Measurements from ENCODE around the gene NGLY1.

The NGLY1 gene, protein sequence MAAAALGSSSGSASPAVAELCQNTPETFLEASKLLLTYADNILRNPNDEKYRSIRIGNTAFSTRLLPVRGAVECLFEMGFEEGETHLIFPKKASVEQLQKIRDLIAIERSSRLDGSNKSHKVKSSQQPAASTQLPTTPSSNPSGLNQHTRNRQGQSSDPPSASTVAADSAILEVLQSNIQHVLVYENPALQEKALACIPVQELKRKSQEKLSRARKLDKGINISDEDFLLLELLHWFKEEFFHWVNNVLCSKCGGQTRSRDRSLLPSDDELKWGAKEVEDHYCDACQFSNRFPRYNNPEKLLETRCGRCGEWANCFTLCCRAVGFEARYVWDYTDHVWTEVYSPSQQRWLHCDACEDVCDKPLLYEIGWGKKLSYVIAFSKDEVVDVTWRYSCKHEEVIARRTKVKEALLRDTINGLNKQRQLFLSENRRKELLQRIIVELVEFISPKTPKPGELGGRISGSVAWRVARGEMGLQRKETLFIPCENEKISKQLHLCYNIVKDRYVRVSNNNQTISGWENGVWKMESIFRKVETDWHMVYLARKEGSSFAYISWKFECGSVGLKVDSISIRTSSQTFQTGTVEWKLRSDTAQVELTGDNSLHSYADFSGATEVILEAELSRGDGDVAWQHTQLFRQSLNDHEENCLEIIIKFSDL

DNA sequence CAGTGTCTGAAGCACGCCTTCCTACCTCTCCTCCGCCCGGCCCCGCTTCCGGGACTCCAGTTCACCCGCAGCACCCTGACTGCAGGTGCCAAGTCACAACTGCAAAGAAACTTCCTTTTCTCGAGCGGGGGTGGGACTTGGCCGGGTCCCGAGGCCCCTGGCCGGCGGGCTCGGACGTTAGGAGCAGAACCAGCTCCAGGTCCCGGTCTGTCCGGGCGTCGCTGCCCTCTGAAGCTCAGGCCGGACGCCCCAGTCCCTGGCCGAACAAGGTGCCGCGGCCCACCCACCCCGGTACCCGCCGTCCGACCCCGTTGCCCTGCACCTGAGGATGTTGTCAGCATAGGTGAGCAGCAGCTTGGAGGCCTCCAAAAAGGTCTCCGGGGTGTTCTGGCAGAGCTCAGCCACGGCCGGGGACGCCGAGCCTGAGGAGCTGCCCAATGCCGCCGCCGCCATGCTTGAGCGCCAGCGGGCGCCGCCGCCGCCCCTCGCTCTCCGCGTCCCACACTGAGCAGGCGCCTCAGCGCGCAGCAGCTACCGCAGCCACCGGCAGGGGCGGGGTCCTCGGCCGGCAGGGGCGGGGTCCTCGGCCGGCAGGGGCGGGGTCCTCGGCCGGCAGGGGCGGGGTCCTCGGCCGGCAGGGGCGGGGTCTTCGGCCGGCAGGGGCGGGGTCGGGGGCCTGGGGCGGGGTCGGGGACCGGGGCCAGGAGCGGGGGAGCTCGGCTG, at the start of gene NGLY1:
Gene NGLY1, minus strand, starts transcription at position 506 of the 723 bp plus-strand sequence. Its CDS starts 53 bp downstream, at position 453.
- peak; percentile 69 to 73 for DNase-seq (ENCODE audit: low read depth in 2 of 2)

DNA sequence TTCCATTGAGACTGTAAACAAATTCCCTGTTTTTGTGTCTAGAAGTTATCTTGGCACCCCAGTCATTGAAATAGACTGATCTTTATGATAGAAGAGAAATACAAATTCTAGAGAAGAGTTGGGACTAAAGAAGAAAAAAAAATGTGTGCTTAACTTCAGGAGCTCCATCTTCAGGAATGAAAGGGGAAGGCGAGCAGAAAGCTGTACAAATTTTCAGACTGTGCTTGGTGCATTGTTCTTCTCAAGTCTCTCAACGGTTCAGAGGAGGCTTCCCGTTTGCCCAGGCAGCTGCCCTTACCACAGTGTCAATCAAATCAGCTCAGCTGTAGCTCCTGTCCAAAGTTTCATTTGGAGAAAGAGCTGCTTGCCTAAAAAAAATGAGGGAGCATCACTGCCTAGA, 48.3 kb upstream of the NGLY1 start:
- DNase-seq (ENCODE audit: low read depth in 2 of 2) = no peak

DNA sequence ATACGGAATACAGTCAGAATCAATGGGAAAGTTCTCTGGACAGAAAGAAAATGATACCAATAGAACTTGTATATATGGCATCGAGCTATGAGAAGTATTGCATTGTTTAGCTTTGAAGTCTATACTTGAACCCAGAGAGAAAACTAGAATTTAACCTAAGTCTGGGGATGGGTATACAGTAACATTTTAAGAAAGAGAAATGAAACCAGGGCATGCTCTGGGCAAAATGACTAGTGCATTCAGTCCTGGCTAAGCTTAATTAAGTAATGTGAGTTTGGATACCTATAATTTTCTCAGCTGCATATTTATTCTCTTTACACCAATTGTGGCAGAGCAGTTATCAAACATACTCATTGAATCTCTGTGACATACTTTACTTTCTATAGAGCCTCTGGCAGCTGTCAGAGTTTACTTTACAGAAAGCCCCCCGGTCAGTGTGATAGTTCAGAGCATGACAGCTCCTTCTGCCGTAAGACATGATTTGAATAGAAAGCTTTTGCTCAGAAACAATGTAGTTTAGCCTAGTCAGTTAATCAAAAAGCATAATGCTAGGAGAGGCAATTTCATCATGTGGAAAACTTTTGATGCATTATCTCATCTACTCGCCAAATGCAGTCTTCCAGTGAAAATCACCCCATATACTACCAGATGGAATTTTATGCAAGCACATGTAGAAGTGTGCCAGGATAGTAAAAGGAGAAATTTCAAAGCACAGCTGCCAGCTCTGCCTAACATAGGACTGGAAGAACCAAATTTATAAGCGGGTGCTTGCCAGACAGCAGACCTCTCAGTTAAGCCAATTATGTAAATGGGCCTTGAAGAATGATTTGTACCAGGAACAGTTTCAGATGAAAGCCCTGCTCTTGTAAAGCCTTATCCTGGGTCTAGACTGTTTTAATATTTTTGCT, 47.4 kb upstream of the NGLY1 start:
- DNase-seq (ENCODE audit: low read depth in 2 of 2) = no peak

DNA sequence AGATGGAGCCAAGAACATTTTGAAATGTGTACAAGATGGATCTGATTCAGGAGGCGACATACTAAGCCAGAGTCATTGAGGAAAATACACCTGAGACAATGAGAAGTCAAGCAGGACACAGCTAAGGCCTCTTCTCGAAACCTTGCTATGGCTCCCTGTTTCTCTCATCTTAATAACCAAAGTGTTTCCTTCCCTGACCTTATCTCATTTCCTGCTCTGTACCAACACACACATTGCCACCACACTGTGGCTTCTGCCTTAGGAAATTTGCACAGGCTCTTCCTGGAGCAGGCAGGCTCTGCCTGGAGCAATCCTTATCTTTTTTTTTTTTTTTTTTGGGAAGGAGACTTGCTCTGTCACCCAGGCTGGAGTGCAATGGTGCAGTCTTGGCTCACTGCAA, 43.3 kb upstream of the NGLY1 start:
- no peak for DNase-seq (ENCODE audit: low read depth in 2 of 2)

DNA sequence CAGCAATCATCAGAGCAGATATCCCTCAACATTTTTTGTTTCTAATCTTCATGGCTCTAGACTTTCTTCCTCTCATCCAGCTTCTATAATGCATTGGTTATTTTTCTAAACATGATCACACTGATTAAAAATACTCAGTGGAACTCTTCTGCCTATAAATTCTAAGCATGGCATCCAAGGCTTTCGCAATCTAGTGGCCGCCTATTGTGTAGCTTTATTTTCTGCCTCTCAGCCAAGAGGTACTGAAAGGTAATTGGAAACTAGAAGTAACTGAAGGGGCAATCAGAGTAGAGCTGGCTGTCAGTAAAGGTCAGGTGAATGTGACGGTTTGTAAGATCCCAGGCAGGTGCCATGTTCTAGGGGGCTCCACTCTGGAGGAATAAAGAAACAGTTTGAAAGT, 40.1 kb upstream of the NGLY1 start:
- DNase-seq (ENCODE audit: low read depth in 2 of 2) = no peak

DNA sequence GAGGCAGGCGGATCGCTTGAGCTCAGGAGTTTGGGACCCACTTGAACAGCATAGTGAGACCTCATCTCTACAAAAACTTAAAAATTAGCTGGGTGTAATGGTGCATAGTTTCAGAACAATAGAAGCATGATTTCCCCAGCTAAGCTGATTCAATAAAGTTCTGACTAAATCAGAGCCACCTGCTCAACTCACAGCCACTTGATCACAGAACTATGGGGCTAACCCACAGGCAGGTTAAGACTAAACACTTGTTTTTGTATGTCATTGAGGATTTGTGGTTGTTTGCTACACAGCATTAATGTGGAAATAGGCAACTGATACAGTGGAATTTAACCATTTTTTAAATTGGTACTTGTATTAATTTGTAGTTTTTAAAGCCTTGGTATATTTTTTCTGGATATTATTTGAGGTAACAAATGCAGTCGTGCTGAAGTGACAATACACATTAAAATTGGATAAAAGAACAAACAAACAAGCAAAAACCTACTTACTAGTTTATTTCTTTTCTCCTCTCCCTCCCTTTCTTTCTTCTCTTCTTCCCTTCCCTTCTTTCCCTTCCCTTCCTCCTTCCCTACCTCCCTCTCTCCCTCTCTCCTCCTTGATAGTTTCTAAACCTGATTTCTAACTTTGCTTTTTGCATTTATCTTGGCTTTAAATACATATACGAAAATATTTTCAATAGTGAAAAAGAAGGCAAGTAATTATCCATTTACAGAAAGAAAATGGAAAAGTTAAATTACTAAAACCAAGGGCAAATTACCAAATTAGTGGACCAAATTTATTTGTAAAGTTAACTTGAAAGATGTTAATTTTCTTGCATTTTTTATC, 38.7 kb upstream of the NGLY1 start:
- DNase-seq (ENCODE audit: low read depth in 2 of 2) = no peak

DNA sequence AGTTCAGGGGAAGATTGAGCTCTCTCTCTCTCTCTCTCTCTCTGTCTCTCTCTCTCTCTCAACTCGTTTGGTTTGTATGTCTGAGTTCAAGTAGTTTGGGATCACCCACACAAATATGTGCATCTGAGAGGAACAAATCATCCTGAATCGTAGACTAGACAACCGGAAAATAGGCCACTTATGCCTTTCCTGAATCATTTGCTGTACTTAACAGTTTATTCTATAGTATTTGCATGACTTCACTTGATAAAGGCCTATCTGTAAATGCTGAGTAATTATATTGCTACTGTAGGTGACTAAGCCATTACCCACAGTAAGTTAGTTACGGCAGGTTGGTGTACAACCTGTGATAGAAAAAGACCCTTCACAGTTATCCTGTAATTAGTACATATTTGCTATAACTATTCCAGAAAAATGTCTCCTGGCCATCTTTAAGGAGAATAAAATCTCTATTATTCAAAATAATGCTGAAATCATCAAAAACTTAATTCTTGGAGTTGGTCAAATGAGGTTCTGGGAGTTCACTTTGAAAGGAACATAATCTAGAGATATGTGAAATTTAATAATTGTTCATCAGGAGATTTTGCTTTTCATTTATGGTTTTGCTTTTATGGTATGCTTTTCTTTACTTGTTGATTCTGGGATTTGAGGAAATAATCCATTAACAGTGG, 37.7 kb upstream of the NGLY1 start:
- DNase-seq (ENCODE audit: low read depth in 2 of 2) = no peak

DNA sequence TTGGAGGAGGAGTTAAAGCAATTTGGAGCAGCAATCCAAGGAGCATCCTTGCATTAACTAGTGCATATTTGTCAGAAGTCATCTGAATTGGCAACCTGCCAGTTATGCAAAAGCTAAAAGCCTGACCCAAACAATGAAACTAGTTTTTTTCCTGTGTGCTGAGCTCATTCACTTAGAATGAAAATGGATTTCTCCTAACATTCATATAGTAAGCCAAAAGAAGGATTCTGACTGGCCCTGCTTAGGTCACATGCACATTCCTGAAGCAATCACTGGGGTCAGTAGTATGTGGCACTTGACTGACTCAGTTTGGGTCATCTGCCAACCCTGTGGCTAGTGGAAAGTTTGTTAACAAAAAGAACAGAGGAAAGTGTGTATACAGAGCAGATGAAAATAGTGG, 37.1 kb upstream of the NGLY1 start:
- DNase-seq (ENCODE audit: low read depth in 2 of 2) = no peak

DNA sequence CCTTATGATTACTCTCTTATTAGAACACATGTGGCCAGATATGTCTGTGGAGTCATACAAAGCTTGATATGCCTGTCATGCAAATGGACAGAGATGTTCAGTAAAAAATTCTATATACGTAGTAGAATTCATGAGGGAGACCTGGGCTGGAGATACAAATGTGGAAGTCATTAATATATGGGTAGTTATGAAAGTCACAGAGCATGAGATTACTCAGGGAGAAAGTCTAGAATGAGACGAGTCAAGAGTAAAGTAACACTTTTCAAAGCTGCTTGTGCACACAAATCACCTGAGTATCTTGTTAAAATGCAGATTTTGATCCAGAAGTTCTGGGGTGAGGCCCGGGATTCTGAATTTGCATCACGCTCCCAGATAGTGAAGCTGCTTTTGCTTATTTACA, 35.1 kb upstream of the NGLY1 start:
- DNase-seq (ENCODE audit: low read depth in 2 of 2) = no peak

DNA sequence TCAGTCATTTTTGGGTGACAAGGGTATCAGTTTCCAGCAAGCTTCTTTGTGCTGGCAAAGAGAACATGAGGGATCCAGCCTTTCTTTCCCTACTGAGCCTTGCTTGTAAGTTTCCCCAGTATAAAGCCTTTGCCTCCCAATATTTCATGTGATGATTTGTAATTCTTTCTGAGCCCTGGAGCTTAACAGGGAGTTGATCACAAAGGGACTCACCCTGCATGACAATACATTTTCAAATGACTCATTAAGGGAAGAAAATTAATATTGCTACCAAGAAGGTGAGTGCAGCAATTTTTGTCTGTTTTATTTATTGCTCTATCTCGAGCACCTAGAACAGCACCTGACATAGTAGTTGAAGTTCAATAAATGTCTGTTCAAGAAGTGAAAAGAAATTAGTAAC, 34.4 kb upstream of the NGLY1 start:
- no peak for DNase-seq (ENCODE audit: low read depth in 2 of 2)

DNA sequence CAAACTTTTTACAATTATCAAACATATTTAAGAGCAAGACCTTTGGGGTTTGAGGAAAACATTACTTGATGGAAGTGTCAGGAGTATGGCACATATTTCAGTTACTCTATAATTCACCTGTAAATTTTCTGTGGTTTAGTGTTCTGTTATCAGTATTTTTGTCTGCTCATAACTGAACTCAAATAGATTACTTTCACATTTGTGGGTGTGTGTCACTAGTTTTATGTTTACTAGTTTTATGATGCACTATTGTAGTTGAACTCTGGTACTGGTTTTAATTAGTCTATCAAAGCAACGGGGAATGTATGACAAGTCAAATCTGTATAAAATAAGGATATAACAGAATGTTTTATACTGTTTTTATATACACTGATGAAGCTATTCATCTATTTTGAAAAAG, 33.9 kb upstream of the NGLY1 start:
- DNase-seq (ENCODE audit: low read depth in 2 of 2) = no peak

DNA sequence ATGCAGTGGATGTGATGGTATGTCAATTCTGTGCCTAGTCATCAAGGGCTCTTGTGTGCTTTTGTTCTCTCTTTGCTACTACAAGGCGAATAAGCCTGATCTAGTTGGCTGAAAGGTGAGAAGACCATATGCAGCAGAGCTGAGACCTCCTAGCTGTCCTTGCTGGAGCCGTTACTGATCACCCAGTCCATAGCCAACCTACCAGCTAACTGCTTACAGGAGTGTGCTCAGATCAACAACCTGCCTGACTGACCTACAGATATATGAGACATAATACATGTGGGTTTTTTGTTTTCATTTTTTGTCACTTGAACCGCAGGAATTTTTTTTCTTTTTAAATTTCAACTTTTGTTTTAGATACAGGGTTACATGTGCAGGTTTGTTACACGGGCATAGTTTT, 29.4 kb upstream of the NGLY1 start:
- no peak for DNase-seq (ENCODE audit: low read depth in 2 of 2)

DNA sequence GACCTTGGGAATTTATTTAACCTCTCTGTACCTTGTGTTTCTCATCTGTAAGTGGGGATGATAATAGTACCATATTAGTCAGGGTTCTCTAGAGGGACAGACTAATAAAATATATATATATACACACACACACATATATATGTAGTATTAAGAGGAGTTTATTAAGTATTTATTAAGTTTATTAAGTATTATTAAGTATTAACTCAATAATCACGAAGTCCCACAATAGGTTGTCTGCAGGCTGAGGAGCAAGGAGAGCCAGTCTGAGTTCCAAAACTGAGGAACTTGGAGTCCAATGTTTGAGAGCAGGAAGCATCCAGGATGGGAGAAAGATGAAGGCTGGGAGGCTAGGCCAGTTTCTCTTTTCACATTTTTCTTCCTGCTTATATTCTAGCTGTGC, 21.4 kb upstream of the NGLY1 start:
- DNase-seq (ENCODE audit: low read depth in 2 of 2) = no peak

DNA sequence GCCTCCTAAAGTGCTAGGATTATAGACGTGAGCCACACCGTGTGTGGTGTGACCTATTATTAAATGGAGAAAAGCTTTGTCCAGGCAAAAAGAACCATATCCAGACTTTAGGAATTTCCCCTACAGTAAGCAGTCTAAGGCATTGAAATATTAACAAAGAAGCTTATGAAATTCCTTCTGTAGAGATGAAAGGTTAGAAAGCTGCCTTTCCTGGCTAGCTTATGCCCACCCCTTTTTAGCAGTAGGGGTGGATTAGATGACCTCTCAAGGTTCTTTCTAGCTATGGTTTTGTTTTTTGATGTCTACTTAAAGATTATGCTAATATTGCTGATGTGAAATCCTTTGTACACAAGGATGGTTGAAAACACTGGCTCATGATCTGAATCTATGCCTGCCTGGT, 20.6 kb upstream of the NGLY1 start:
- DNase-seq (ENCODE audit: low read depth in 2 of 2) = no peak

DNA sequence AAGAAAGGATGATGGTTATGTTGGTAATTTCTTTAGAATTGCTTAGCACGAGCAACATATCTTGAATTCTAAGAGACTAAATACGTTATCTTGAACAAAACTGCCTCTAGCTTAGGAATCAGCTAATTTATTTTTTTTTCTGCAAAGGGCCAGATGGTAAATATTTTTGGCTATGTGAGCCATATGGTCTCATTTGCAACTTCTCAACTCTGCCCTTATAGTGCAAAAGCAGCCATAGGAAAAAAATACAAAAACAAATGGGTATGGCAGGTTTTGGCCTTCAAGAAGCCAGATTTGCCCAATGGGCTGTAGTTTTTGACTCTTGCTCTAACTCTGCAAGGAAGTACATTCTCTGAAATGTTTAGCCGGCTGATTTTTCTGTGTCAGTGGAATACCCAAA, 18.5 kb upstream of the NGLY1 start:
- no peak for DNase-seq (ENCODE audit: low read depth in 2 of 2)

DNA sequence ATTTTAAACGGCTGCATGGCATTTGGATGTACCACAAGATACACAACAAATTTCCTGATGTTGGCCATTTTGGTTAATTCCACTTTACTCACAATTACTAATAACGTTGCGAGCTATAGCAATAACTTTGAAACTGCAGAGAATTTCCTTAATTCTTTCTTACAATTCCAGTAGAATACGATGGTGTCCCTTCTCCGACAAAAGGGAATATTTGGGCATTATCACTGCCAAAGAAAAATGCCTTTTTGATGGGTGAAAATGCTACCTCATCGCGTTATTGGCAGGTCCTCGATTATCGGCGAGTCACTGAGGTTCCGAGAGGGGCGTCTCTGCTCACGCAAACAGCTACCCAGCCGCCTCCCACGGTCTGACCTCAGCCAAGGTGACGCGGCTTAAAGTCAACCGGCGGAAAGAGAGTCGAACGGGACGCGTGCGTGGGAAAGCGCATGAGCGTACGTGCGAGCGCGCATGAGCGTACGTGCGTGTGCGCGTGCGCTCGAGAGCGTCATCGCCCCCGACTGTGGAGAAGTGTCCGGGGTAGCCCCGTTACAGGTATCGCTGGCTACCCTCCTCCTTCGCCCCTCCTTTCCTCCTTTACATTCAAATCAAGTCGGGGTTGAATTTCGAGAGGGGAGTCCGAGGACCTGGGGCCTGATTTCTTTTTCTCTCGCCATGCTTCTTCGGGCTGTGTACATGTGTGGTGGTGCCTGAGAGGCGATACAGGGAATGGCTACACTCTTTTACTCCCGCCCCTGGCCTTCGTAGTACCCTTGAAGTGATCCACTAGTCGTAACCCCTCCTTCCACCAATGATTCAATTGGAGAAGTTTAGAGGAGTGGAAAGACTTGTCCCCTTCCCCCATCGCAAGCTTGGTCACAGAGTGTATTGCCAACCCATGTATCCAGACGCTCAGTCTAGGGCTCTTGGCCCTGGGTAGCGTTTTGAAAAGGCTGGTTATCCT, 6.6 kb upstream of the NGLY1 start, which contains the start of gene OXSM:
Gene OXSM, plus strand, starts transcription at position 495 of the 961 bp plus-strand sequence. CDS start 931 bp downstream, outside the sequence.
- peak; percentile 84 to 88 for DNase-seq (ENCODE audit: low read depth in 2 of 2)

DNA sequence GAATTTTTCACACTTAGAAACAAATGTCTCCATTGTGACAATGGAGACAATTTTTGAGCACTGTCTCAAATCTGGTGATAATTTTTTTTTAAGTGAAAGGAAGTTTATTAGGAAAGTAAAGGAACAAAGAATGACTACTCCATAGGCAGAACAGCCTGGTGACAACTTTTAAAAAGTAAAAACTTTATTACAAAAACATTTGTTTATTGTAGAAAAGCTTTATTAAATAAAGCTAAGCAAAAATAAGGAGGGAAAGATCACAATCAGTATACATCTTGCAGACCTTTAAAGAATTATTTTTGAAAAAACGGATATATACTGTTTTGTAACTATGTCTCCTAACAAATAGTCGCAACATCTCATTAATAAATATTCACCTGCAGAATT, 6.0 kb upstream of the NGLY1 start:
- DNase-seq (ENCODE audit: low read depth in 2 of 2) = no peak

DNA sequence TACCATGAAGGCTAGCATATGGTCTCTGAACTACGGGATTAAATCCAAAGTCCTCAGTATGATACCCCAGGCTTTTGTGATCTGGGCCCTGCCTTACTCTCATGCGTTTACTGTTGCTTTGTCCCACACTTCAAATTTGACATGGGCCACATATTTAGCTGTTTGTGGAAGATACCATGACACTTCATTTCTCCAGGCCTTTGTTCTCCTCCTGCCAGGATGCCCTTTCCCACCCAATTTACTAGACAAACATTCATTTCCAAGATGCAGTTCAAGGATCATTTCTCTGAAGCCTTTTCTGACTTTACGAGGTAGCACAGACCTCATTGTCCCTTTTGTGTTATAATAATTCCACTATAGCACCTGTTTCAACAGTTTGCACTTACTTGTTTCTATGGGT, 4.4 kb upstream of the NGLY1 start:
- no peak for DNase-seq (ENCODE audit: low read depth in 2 of 2)

DNA sequence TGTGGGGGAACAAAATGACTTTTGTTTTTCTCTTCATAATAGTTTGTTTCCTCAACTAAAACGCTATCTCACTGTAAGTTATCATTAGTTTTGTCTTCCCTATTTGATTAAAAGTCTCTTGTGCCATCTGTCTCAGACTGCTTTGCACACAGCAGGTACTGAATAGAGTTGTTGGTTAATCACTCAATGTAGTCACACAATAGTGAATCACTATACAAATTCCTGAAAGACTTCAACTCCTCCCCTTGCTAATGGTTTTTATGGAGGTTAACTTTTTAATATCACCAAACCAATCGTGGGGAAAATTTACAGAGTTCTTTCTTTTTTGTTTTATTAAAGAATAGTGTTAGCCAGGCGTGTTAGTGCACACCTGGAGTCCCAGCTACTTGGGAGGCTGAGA, 2.6 kb upstream of the NGLY1 start:
- DNase-seq (ENCODE audit: low read depth in 2 of 2) = no peak
